ENCODE measurements around the gene DCBLD1. TPM values are rescaled to one million over a fixed set of nuclear protein-coding genes. Genes with fewer than 3 reads are reported as not detected.

The DCBLD1 gene
- total RNA-seq, 4 donors from 2014 or later = 6.9 to 13.2 (median 10.0) TPM

DNA sequence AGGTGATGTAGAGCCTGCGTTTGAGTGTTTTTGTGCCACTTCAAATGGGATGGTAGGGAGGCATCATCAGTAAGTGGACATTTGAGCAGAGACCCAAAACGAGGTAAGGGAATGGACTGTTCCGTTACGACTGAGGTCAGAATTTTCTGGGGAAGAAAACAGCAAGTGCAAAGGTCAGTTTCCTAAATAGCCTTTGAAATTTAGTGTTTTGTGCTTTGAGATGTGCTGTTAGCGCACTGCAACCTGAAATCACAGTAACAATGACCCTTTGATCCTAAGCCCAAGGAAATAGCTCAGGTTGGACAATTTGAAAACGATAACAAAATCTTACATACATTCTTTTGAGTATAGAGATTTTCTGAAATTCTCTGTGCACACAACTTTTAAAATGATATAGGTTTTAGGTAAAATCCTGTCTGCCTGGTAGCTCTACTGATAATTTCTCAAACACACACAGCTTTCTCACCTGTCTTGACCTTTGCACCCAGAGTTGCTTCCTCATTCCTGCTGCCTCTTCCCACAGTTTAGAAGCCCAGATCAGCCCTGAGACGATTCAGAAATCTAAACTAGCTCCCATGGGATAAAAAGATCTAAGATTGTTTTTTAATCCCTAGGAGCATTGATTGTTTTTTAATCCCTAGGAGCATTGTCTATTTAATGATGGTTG is 22.1 kb downstream of the DCBLD1 start:
- no peak overlapping the region for H3K4me3 ChIP-seq
- H3K9me3 ChIP-seq = no peaks in the 10 kb centered on the region
- H3K27ac ChIP-seq = no peak overlapping the region
- H3K27me3 ChIP-seq = no peaks in the 10 kb centered on the region
- no peak for TF ChIP-seq EP300 (IDR thresholded peaks at IDR 0.05)
- TF ChIP-seq, protein P1, sequence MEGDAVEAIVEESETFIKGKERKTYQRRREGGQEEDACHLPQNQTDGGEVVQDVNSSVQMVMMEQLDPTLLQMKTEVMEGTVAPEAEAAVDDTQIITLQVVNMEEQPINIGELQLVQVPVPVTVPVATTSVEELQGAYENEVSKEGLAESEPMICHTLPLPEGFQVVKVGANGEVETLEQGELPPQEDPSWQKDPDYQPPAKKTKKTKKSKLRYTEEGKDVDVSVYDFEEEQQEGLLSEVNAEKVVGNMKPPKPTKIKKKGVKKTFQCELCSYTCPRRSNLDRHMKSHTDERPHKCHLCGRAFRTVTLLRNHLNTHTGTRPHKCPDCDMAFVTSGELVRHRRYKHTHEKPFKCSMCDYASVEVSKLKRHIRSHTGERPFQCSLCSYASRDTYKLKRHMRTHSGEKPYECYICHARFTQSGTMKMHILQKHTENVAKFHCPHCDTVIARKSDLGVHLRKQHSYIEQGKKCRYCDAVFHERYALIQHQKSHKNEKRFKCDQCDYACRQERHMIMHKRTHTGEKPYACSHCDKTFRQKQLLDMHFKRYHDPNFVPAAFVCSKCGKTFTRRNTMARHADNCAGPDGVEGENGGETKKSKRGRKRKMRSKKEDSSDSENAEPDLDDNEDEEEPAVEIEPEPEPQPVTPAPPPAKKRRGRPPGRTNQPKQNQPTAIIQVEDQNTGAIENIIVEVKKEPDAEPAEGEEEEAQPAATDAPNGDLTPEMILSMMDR (IDR thresholded peaks at IDR 0.05) = no peak
- no peak for TF ChIP-seq POLR2A (IDR thresholded peaks at IDR 0.05)
- H3K36me3 ChIP-seq = peaks cover 0 to 2% (median 0%) of the 10 kb centered on the region in 3 donors
- DNase-seq (ENCODE audit: low spot score in 2 of 2) = no peak
- 79 to 87% methylated on average over 7 of the region's 7 CpGs for WGBS, 2 donors
- peaks cover 0 to 12% (median 4%) of the 10 kb centered on the region in 4 donors for H3K4me1 ChIP-seq

DNA sequence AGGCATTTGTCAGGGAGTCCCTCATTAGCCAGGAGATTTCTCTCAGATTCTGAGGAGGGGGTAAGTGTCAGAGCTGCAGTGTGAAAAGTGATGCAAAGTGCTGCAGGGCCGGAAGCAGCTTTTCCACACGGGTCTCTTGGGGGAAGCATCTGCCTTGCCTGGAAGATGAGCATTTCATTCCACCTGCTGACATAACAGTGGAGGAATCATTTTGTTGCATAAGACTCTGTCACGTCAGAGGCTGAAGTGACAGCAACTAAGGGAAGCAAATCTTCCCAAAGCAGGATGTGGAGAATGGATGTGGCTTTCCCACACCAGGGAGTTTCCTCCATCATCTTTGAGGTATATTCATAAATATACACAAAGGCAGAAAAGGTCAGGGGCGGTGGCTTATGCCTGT is 22.8 kb downstream of the DCBLD1 start:
- Histone ChIP-seq H3K4me1 (peaks cover 0 to 12% (median 4%) of the 10 kb centered on the region in 4 donors), H3K9me3 (no peaks in the 10 kb centered on the region), H3K27ac (no peak overlapping the region), H3K4me3 (no peak overlapping the region), H3K36me3 (peaks cover 0 to 6% (median 0%) of the 10 kb centered on the region in 3 donors), H3K27me3 (no peaks in the 10 kb centered on the region)
- DNase-seq (ENCODE audit: low spot score in 2 of 2) = no peak
- WGBS, 2 donors = 85 to 90% methylated on average over 4 of the region's 4 CpGs
- no peak for TF ChIP-seq POLR2A (IDR thresholded peaks at IDR 0.05)
- TF ChIP-seq EP300 (IDR thresholded peaks at IDR 0.05) = no peak
- TF ChIP-seq, protein P1 (IDR thresholded peaks at IDR 0.05) = no peak

- no peak for DNase-seq (ENCODE audit: low spot score in 2 of 2)
- H3K4me1 ChIP-seq = peaks cover 0 to 12% (median 4%) of the 10 kb centered on the region in 4 donors
- H3K27ac ChIP-seq = peak overlapping the region in 1 of 4 donors; percentile 2
- WGBS, 2 donors = 68 to 82% methylated on average over 3 of the region's 3 CpGs
- peaks cover 0 to 6% (median 0%) of the 10 kb centered on the region in 3 donors for H3K36me3 ChIP-seq
- H3K9me3 ChIP-seq = no peaks in the 10 kb centered on the region
- TF ChIP-seq EP300 (IDR thresholded peaks at IDR 0.05) = no peak
- TF ChIP-seq, protein P1 (IDR thresholded peaks at IDR 0.05) = no peak
- TF ChIP-seq POLR2A (IDR thresholded peaks at IDR 0.05) = no peak
- H3K4me3 ChIP-seq = no peak overlapping the region
- no peaks in the 10 kb centered on the region for H3K27me3 ChIP-seq
Observed at GRCh38 chr6:117506180-117506835, 23.8 kb downstream of the DCBLD1 start.

- no peak for DNase-seq (ENCODE audit: low spot score in 2 of 2)
- 18 to 23% methylated on average over 2 of the region's 2 CpGs for WGBS, 2 donors
- H3K27ac ChIP-seq = peak overlapping the region in 1 of 4 donors; percentile 2
- H3K9me3 ChIP-seq = no peaks in the 10 kb centered on the region
- TF ChIP-seq POLR2A (IDR thresholded peaks at IDR 0.05) = no peak
- no peak overlapping the region for H3K4me3 ChIP-seq
- H3K4me1 ChIP-seq = peaks cover 0 to 12% (median 4%) of the 10 kb centered on the region in 4 donors
- H3K36me3 ChIP-seq = peaks cover 0 to 6% (median 0%) of the 10 kb centered on the region in 3 donors
- no peaks in the 10 kb centered on the region for H3K27me3 ChIP-seq
Observed at GRCh38 chr6:117506907-117507306, 24.4 kb downstream of the DCBLD1 start.

DNA sequence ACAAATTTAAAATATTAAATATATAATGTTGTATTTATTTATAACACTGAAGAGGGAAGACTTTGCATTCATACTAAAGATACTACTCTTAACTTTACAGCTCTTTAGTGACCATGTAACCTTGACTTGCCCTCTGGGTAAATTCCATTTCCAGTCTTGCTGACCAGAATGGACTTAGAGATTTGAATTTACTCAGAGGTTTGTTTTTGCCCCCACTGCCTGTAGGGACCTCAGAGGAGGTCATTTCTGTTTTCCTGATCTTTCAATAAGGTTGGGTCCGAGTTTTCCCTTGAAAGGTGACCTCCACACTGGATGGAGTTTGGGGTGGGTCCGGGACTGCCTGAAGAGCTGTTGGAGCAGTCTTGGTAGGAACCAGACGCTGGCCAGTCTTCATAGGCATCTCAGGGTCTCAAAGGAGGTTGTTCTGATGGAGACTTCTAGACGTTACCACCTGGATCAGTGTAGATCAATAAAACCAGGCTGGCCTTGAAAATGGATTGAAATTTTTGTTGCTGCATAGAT is 26.0 kb downstream of the DCBLD1 start:
- 80 to 90% methylated on average over 4 of the region's 4 CpGs for WGBS, 2 donors
- no peaks in the 10 kb centered on the region for H3K9me3 ChIP-seq
- no peaks in the 10 kb centered on the region for H3K27me3 ChIP-seq
- no peak for DNase-seq (ENCODE audit: low spot score in 2 of 2)
- peaks cover 0 to 6% (median 0%) of the 10 kb centered on the region in 3 donors for H3K36me3 ChIP-seq
- no peak overlapping the region for H3K27ac ChIP-seq
- no peak overlapping the region for H3K4me3 ChIP-seq
- H3K4me1 ChIP-seq = peaks cover 0 to 12% (median 4%) of the 10 kb centered on the region in 4 donors
- no peak for TF ChIP-seq EP300 (IDR thresholded peaks at IDR 0.05)
- TF ChIP-seq, protein P1 (IDR thresholded peaks at IDR 0.05) = no peak
- no peak for TF ChIP-seq POLR2A (IDR thresholded peaks at IDR 0.05)

All from tibial nerve (tissue), 4 donors.